ENCODE measurements around the gene RBBP5. TPM values are rescaled to one million over a fixed set of nuclear protein-coding genes. Genes with fewer than 3 reads are reported as not detected.
A peak's percentile ranks its signal among the peaks of the same experiment; 100 is the strongest.

RBBP5 gene
- total RNA-seq, 2 donors from 2014 or later: 17.8 to 23.6 TPM

GRCh38 chr1:205127646-205128045 lies 5.9 kb upstream of the RBBP5 start:
- no peaks in the 10 kb centered on the region for H3K36me3 Mint-ChIP-seq (ENCODE audit: low read depth)
- no peaks in the 10 kb centered on the region for H3K27me3 Mint-ChIP-seq (ENCODE audit: insufficient read depth)
- Histone ChIP-seq H3K4me1 (ENCODE audit: control insufficient read depth, insufficient read depth, low read length) (no peaks in the 10 kb centered on the region), H3K36me3 (ENCODE audit: control insufficient read depth, insufficient read depth, low read length) (no peaks in the 10 kb centered on the region), H3K9ac (ENCODE audit: extremely low read depth, low read length, poor library complexity, severe bottlenecking) (no peak overlapping the region), H3K27me3 (ENCODE audit: control insufficient read depth, insufficient read depth, low read length, poor library complexity, severe bottlenecking) (no peaks in the 10 kb centered on the region), H3K4me3 (ENCODE audit: low read length) (no peak overlapping the region), H3K9me3 (ENCODE audit: control insufficient read depth, low read length) (no peaks in the 10 kb centered on the region), H3K27ac (ENCODE audit: low read depth, low read length) (no peak overlapping the region)
- peaks cover 3% of the 10 kb centered on the region for H3K4me1 Mint-ChIP-seq
- no peak overlapping the region for H3K27ac Mint-ChIP-seq
- H3K4me3 Mint-ChIP-seq: no peak overlapping the region
- no peaks in the 10 kb centered on the region for H3K9me3 Mint-ChIP-seq
- TF ChIP-seq CTCF (conservative IDR thresholded peaks at IDR 0.05): no peak
- WGBS, 2 experiments (ENCODE audit: insufficient coverage in 1 of 2, insufficient read length in 1 of 2): 57 to 93% methylated on average over 1 to 3 of the region's 3 CpGs
- no peak for DNase-seq

- H3K27me3 Mint-ChIP-seq (ENCODE audit: insufficient read depth): no peaks in the 10 kb centered on the region
- H3K4me1 Mint-ChIP-seq: peaks cover 12% of the 10 kb centered on the region
- no peak overlapping the region for H3K27ac Mint-ChIP-seq
- H3K9me3 Mint-ChIP-seq: no peaks in the 10 kb centered on the region
- Histone ChIP-seq H3K27ac (ENCODE audit: low read depth, low read length) (no peak overlapping the region), H3K36me3 (ENCODE audit: control insufficient read depth, insufficient read depth, low read length) (no peaks in the 10 kb centered on the region), H3K9ac (ENCODE audit: extremely low read depth, low read length, poor library complexity, severe bottlenecking) (no peak overlapping the region), H3K4me1 (ENCODE audit: control insufficient read depth, insufficient read depth, low read length) (no peaks in the 10 kb centered on the region), H3K27me3 (ENCODE audit: control insufficient read depth, insufficient read depth, low read length, poor library complexity, severe bottlenecking) (no peaks in the 10 kb centered on the region), H3K9me3 (ENCODE audit: control insufficient read depth, low read length) (no peaks in the 10 kb centered on the region), H3K4me3 (ENCODE audit: low read length) (no peak overlapping the region)
- H3K36me3 Mint-ChIP-seq (ENCODE audit: low read depth): no peaks in the 10 kb centered on the region
- no peak for DNase-seq
- 92 to 100% methylated on average over 1 to 6 of the region's 7 CpGs for WGBS, 2 experiments (ENCODE audit: insufficient coverage in 1 of 2, insufficient read length in 1 of 2)
- TF ChIP-seq CTCF (conservative IDR thresholded peaks at IDR 0.05): no peak
- no peak overlapping the region for H3K4me3 Mint-ChIP-seq
Observed at GRCh38 chr1:205124726-205125125, 2.9 kb upstream of the RBBP5 start.

- Mint-ChIP-seq H3K4me1 (peaks cover 12% of the 10 kb centered on the region), H3K9me3 (no peaks in the 10 kb centered on the region), H3K27ac (peak overlapping the region; percentile 100), H3K27me3 (ENCODE audit: insufficient read depth) (no peaks in the 10 kb centered on the region), H3K4me3 (peak overlapping the region; percentile 97), H3K36me3 (ENCODE audit: low read depth) (peaks cover 9% of the 10 kb centered on the region)
- no peaks in the 10 kb centered on the region for H3K9me3 ChIP-seq (ENCODE audit: control insufficient read depth, low read length)
- H3K9ac ChIP-seq (ENCODE audit: extremely low read depth, low read length, poor library complexity, severe bottlenecking): peak overlapping the region; percentile 98
- no peaks in the 10 kb centered on the region for H3K27me3 ChIP-seq (ENCODE audit: control insufficient read depth, insufficient read depth, low read length, poor library complexity, severe bottlenecking)
- H3K4me3 ChIP-seq (ENCODE audit: low read length): peak overlapping the region; percentile 98
- WGBS, 2 experiments (ENCODE audit: insufficient coverage in 1 of 2, insufficient read length in 1 of 2): 56 to 73% methylated on average over 6 to 9 of the region's 9 CpGs
- no peak for DNase-seq
- TF ChIP-seq CTCF (conservative IDR thresholded peaks at IDR 0.05): peak; percentile 28
- H3K27ac ChIP-seq (ENCODE audit: low read depth, low read length): peak overlapping the region; percentile 99
- H3K4me1 ChIP-seq (ENCODE audit: control insufficient read depth, insufficient read depth, low read length): no peaks in the 10 kb centered on the region
- H3K36me3 ChIP-seq (ENCODE audit: control insufficient read depth, insufficient read depth, low read length): peaks cover 13% of the 10 kb centered on the region
Observed at GRCh38 chr1:205122489-205122882, 708 bp upstream of the RBBP5 start.
